ENCODE measurements around the gene IGSF10.

Gene IGSF10

DNA sequence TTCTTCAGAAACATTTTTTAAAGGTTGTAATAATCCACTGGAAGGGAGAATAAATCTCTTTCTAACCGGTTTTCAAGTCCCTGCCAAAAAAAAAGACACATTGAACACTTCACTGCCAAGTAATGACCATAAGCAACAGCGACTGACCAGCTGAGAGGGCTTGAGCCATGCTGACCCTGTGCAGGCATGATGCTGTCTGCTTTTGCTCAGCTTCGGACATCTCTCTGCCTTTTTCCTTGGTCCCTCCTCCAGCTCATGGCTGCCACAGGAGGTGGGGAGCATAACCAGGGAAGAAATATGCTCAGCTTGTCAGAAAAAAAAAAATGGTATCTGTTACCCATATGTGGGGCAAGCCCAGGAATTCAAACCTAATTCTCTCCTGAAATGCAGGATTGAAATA lies 1.5 kb downstream of the IGSF10 start:
- no peak for DNase-seq

DNA sequence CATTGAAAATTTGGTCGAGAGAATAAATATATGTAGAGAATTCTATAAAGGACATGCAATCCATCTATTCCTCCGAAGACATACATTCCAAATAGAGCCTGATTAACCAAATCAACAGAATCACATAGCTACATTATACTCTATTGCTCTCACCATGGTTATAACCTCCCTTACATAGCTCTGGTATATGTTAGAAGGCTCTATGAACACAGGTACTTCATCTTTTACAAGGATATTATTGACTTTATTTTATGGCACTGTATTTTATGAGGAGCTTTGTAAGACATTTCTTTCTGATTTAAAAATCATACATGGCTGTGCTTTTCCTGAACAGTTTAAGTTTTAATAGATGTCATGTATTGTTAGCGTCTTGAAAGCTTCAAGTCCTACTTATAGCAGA lies 4.8 kb downstream of the IGSF10 start:
- no peak for DNase-seq

DNA sequence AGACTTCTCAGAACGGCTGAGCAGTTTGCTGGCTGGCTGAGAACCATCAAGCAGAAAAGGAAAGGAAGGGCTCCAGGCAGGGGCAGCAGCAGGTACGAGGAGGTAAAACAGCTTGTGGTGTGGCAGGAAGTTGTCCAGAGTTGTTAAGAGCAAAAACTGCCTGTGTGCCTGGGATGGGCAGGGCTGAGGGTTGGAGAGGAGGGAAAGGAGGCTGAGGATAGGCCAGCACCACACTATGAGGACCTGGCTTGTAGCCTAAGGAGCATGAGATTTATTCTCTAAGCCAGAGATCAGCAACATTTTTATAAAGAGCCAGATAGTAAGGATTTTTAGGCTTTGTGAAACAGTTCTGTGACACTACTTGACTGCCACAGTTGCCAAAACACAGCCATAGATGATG lies 8.0 kb downstream of the IGSF10 start:
- DNase-seq, result no peak

- DNase-seq, result no peak
Observed at GRCh38 chr3:151452368-151452767, 8.5 kb downstream of the IGSF10 start.

GRCh38 chr3:151446002-151446340 lies 14.9 kb downstream of the IGSF10 start:
- no peak for DNase-seq

DNA sequence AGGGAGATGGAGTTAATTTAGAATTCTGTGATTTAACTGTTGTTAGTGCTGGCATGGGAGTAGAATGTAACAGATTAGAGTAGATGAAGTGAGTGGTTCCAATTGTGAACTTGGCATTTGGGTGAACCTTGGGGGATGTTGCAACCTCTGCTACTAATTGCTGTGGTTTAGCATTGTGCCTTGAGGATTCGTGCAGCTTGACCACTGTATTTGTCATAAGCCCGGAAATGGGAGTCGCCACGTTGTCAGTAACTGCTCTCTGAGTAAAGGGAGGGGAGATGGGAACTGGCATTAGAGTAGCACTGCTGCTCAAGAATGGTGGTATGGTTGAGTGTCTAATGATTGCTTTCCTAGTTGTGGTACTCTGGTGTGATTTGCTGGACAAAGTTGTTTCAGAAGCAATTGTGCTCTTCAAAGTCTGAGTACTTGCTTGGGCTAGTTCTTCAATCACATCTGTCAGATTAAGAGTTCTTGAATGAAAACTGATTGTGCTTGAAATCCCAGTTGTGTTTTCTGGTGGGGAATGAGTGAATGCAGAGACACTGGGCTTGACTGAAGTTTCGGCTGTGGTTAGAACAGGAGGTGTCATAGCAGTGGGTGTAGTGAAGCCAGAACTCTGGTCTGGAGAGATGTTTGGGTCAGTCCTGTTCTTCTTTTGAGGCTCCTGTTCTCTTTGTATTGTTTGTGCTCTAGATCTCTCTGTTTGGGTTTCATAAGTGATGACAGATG lies 15.4 kb downstream of the IGSF10 start:
- no peak for DNase-seq

GRCh38 chr3:151443583-151443982 lies 17.3 kb downstream of the IGSF10 start:
- no peak for DNase-seq

DNA sequence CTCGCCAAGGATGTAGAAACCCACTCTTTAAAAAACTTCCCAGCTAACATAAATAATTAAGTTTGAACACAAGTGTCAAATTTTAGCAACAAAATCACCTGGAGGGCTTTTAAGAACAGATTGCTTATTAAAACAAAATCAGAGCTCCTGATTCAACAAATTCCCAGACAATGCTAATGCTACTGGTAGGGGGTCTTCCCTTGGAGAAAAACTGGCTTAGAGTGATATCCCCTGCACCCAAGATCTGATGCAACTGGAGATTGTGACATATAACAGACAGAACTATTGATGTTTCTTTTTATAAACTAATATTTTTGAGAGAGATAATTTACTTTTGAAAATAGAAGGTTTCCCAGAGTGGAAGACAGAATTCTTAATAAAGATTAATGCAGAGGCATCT lies 19.9 kb downstream of the IGSF10 start:
- DNase-seq, result no peak

DNA sequence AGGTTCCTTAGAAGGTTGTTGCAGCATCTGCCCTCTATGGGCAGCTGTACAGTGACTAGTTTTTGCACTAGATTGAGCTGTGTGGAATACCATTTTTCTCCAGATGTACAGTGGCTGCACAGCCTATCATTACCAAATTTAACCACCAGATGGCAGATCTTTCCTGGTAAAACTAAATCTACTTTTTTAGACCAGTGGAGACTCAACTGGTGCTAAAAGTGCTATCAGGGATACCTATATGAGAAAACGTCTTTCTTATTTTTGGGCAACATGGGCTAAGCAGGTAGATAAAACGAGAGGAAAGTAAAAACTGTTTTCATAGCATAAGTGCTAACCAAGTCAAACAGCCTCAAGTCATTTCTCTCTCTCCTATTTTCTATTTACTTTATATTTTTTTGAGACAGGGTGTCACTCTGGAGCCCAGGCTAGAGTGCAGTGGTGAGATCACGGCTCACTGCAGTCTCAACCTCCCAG lies 21.2 kb downstream of the IGSF10 start:
- DNase-seq, result no peak

- no peak for DNase-seq
Observed at GRCh38 chr3:151437906-151438305, 23.0 kb downstream of the IGSF10 start.

DNA sequence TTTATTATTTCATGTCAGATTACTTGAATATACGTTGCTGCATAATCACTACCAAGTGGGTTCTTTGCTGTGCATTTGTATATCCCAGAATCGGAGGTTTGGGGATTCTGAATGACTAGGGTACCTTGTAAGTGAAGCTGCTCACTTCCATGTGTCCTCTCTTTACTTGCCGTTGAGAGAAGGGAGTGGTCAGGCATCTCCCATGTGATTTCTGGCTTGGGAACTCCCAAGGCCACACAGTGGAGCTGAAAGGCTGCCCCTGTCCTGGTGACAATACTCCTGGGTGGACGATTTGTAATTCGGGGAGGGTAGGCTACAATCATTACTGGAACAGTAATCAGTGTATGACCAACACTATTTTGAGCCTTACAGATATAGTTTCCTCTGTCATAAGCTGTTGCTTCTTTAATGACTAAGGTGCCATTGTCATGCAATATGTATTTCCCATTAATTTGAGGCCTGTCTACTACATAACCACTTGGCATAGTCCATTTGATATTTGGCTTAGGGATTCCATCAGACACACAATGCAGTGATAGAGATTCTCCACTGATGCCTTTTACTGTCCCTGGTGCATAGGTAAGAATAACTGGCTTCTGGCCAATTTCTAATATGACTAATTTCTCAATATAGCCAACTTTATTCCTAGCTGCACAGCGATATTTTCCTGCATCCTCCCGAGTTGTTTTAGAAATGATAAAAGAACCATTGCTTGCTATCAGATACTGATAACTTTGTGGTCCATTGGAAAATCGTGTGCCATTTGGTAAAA lies 24.0 kb downstream of the IGSF10 start:
- no peak for DNase-seq

DNA sequence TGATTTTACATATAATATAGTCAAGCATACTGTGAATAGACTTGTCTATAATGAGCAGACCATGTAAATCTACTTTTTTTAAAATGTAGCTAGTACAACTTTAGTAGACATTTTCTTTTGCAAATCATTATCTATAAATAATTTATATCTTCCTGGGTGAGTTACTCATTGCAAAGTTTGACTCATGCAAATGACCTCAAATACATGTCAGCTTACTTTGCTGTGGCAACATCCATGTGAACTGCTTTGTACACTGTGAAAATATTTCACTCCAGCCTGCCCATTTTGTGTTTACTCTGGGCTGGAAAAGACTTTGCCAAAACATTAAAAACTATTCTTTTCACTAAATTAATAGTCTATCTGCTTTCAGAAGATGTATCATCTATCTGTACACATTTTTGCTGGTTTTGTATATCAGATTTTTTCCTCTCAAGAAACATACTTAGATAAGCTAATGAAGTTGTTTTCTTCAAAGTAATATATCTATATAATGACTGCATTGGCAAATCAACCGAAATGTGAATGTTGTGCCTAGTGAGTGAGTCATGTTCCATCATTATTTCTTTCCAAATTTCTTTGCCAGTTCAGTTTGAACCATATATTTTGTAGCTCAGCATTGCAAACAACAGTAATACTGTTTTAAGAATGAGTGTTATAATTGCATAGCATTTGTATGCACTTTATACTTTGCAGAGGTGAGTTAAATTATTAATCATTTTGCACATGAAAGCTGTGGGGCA lies 26.5 kb downstream of the IGSF10 start:
- no peak for DNase-seq

DNA sequence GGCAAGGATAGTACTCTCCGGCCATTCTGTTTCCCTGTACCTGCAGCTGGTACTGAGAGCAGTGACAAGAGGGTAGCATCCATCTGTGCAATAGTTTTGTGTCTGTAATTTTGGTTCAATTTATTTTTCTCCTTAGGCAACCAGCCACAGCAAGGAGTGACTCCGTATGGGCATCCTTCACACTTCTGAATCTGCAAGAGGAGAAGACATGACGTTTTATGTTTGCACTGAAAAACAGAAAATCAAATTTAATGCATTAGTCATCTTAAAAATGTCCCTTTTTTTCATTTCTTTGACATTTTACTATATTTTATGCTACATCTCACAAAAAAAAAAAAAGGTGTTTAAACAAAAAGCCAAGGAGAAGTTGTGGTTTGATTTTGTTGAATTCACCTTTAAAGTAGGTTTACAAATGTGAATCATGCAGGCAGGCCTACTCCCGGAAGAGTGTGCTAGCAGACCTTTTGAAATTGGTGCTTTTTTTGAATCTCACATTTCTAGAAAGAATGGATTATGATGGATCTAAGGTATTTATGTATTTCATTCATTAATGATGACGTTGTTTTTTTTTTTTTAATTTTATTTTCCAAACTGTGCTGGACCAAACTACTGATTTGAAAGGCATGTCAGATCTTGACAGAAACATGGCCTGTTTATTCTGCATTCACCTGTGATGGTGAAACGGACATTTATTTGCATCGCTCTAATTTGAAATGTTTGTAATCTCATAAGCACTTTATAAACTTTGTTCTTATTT lies 28.1 kb downstream of the IGSF10 start:
- no peak for DNase-seq

GRCh38 chr3:151431940-151432339 lies 28.9 kb downstream of the IGSF10 start:
- DNase-seq, result no peak

DNA sequence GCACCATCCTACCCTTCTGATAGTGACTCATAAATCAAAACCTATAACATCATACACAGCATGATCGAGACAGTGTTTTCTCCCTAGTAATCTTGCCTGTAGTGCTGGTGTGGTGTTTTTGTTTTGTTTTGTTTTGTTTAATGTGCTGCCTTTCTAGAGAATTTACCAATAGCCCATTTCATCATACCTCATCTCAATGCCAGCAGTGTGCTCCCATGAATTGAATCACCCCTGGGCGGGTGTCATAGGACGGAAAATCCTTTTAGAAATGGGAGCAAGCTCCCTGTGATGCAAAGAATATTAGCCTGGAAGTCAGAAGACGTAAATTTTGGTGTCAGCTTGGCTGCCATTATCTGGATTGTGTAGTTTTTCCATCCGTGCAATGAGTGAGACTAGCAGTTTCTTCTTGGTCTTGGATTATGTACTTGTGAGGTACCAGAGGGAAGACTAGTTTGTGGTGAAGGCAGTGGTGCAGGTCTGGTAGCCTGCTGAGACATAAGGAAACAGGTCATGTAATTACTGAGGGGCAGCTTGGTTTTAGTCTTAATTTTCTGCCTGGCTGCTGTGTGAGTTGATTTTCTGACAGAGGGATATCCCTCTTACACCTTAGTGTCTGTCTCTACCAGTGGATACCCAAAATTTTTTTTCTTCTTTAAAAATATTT lies 29.9 kb downstream of the IGSF10 start:
- no peak for DNase-seq

DNA sequence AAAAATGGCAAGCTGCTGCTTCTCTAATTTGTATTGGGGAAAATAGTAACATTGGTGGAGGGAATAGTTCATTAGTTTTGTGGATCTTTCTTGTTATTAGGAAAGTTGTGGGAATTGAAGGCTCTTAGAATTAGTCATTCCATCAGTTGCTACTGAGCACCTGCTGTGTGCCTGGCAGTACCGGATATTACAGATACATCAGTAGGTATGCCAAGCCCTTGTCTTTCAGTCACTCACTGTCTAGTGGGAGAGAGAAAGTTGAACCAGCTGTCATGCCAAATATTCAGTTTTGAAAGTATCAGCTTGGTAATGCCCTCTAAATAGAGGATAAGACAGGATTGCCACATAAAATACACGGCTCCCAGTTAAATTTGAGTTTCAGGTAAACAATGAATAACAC lies 32.5 kb downstream of the IGSF10 start:
- no peak for DNase-seq

- DNase-seq, result no peak
Observed at GRCh38 chr3:151426341-151426657, 34.6 kb downstream of the IGSF10 start.

DNA sequence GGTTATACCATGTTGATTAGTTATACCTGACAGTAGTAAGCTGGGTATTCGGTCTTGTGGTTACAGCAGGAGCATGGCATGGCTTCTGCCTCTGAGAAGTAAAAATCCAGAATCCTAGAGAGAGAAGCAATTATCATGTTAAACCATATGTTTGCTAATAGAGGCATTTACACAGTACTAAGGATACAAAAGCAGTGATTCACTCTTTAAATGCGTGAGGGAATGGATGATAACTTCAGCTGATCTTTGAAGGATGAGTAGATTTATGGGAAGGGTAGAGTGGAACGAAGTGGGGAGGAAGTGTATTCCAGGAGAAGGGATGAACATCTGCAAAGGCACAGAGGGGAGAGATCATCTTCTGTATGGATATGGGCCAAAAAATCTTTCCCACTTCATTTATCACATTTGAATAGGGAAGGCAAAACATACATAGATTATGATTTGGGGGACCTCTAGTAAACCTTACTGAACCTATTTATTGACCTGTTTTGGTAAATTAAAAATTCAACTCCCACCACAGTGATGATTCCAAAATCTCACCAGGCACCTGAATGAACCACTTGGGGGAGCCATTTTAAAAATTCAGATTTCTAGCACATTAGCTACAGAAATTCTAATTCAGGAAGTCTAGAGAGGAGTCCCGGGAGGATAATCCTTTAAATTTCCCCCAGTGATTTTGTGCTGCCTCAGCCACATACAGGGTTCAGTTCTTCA lies 35.1 kb downstream of the IGSF10 start:
- DNase-seq, result no peak

GRCh38 chr3:151423091-151423490 lies 37.8 kb downstream of the IGSF10 start:
- no peak for DNase-seq

DNA sequence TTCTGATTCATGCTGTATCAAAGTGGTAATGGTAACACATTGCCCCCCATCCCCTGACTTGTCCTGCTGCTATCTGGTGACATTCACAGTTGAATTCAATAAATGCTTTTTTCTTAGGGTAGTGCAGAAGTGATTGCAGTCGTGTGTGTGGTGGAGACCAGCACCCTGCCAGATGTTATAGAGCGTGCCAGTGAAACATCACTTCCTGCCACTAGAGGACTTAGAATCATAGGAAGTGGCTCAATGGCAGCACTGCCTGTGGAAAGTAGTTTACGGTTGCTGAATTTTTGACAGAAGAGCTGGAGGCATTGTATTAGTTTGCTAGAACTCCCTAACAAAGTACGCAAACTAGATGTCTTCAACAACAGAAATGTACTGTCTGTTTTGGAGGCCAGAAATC lies 38.9 kb downstream of the IGSF10 start:
- no peak for DNase-seq

GRCh38 chr3:151419806-151420205 lies 41.1 kb downstream of the IGSF10 start:
- no peak for DNase-seq

GRCh38 chr3:151415289-151415688 lies 45.6 kb downstream of the IGSF10 start:
- no peak for DNase-seq

Data from DMS153 (cell line).